OCI-M1 (cell line): Measurements from ENCODE around the gene RERE.
"Not testable (repeated sequence)": the region's sequence is repeated elsewhere in the genome, so short reads cannot be mapped to it uniquely, and the experiment has no call there.

ENCODE experiments used
- DNase-seq: peaks from one replicate; lab custom pipeline; 2025; lab: John Stamatoyannopoulos, UW

The RERE gene

DNA sequence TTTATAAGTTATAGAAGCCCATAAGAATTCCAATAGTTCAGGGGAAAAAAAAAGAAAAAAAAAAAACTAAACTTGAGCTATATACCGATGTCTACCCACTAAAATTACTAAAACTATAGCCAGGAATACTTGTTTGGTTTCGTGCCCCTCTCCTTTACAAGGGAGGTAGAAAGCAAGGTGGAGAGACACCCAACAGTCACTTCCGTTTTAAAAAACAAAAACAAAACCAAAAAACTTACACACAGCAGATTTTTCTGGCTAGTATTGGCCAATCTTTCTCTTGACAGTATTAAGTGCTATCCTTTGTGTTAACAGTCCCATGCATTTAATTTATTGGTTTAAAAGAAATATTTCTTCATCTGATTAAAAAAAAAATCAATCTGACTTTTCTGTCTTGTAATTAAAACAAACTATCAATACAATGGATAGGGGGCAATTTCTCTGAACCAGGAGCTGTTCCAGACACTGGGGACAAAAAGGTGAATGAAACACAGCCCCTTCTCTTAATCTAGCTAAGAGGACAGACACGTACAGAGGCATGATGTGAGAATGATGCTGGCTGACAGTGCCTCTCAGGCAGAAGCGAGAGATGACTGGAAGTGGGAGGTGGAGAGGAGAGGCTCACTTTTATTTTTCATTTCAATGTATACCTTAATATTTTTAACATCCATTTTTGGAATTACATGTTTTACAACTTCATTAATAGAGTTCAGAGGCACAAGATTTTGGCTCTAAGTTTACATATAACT is 214.8 kb downstream of the RERE start:
- DNase-seq, result no peak

DNA sequence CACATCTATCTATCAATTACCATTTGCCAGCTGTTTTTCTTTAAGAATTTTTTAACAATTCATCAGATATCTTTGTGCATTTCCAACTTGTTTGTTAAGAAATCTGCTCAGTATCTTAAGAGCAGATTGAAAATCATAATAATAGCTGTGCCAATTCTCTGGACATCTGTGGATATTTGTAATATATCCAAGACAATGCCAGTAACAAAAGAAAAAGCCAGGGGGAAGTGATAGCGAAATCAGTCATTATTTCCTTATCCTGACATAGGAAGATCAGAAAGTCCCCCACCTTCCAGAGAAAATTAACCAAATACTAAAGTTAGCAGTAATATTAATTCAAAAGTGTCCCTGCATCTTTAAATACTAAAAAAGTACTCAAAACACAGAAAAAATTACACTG is 217.1 kb downstream of the RERE start:
- DNase-seq, result no peak

DNA sequence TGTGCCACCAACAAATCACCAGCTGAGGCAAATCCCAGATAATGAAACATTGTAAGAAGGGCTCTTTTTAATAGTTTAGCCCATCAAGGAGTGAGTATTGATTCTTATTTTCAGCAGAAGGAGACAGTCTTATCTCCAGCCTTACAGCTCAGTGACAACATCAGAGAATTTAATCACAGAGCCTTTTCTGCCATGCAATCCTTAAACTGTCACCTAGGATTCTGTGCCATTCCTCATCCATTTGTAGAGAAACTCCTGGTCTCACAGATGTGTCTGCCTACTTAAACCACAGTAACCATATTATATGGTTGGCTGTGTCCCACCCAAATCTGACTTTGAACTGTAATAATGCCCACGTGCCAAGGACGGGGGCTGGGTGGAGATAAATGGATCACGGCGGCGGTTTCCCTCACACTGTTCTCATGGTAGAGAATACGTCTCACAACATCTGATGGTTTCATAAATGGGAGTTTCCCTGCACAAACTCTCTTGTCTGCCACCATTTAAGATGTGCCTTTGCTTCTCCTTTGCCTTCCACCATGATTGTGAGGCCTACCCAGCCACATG is 217.7 kb downstream of the RERE start:
- DNase-seq, result no peak

DNA sequence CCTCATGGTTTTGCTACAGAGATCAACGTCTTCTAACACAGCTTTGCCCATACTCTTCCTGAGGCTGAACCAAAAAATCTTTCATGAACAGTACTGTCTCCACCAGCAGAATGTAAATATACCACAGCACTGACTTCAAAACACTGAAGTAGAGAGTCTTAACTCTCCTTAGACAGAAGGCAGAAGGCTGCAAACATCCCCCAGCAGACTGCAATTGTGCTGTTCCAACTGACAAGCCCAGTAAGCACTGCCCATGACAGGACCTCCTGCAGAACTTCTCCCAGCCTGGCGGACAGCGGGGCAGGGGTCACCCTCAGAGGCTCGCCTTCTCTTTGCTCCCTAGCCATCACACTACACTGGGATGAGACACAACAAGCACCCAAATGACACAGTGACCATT is 218.7 kb downstream of the RERE start:
- no peak for DNase-seq

DNA sequence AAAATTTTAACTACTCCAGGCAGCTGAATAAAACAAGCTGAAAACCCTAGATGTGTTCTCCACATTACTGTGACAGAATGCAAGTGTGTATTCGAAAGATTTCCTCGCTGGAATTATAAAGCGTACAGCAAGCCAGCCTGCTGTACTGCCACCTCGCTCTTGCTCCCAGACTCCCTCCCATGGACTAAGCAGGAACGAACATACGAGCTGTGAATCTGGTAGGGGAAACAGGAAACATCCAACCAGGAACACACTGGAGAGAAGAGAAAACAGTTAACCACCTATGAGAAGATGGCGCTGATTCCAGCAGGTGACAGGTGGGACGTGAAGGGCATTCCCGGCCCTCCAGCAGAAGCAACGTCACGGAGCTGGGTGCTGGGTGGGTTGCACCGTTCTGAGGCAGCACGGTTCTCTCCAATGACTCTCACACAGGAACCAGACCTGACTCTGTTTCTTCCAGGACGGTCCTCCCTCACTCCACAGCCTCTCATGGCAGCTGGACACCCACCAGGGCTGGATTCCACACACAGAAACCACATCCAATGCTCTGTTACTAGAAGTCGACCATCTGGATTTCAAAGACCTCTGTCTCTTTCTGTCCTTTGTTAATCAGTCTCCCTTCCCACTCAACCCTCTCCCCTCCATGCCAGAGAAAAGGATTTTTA is 219.2 kb downstream of the RERE start:
- DNase-seq, result no peak

DNA sequence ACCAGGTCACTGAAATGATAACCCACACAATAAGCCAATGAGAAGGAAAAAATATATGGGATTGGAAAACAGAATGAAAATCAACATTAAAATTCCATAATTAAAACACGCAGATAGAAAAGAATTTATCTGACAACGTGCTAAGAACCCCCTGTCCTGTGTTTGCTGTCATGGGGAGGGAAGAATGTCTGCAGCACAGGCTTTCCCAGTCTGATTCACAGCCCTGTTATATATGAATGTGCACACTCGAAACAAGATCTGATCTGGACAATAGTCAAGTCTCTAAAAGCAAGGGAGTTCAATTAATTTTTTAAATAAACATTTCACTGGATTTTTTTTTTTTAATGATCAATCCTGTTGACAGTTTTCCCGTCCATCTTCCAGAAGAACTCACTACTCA is 220.0 kb downstream of the RERE start:
- DNase-seq, result no peak

DNA sequence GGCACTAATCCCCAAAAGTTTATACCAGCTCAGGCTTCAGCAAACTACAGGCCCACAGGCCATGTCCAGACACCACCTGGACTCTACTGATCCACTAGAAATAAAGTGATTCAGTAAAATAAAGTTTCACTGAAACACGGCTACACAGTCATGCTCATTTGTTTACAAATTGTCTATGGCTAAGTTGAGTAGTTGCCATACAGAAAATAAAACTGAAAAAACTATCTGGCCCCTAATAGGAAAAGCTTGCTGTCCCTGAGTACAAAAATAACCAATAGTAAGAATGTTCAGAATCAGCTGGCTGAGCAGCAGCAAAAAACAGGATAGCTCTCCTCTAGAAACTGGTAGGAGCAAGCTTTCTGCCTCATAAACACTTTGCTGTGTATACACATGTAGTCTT is 221.5 kb downstream of the RERE start:
- no peak for DNase-seq

DNA sequence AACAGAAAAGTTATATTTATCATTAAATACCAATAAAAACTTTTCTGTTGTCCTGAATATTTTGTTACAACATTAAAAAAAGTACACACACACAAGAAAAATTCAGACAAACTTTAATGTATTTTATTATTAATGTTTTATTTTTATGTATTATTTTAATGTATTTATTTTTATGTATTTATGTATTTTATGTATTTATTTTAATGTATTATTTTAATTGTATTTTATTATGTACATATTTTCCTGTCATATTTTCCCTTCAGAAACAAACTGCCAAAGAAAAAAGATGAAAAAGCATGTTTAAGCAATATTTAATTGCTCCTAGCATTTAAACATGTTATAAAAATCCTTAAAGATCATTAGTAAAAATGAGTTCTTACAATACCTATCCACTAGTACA is 222.1 kb downstream of the RERE start:
- DNase-seq, result no peak

DNA sequence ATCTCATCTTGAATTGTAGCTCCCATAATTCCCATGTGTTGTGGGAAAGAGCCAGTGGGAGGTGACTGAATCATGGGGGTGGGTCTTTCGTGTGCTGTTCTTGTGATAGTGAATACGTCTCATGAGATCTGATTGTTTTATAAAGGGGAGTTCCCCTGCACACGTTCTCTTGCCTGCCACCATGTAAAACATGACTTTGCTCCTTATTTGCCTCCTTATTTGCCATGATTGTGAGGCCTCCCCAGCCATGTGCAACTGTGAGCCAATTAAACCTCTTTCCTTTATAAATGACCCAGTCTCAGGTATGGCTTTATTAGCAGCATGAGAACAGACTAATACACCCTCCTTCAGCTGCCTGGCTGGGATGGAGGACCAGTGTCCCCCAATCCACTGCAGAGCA is 224.1 kb downstream of the RERE start:
- not testable (repeated sequence) for DNase-seq

DNA sequence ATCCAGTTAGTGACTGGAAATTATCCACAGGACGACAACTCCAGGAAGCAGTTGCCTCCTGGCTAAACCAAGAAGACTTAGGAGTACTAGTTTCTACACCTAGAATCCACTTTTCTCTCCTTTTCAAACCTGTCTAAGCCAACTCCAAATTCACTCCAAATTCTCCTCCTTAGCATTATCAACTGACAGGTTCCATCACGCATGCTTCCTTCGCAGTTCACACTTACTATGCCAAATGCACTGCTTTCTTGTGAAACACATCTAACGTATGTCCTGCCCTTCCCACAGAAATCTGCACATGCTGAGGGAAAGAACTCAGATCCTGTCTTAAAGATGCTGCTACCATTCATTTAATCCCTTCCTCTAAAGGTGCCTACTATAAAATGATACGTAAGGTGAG is 225.9 kb downstream of the RERE start:
- no peak for DNase-seq

DNA sequence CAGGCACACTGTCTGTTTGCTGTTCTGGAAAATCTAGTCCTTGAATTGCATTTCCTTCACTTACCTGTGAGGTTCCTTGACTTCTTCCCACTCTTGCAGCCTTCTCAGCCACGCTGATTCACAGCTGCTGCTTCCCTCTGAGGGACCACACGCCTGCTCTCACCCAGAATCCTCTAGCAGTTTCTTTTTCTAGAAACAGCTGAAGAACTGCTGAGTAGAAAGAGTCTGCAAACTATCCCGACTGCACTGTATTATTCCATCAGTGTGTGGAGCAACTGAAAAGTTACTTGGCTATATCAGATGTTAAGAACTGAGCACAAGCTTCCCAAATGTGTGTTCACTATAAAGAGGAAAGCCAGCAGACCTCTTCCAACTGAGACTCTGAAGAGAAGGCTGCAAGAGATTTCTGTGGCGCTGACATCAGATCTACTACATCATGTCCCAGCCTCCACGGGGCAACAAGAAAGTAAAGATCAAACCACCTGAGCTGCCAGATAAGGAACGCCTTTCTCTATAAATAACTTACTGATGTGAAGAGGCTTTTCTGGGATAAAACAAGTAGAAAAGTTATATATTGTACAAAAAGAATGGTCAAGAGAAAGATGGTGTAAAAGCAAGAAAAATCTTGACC is 226.6 kb downstream of the RERE start:
- no peak for DNase-seq

DNA sequence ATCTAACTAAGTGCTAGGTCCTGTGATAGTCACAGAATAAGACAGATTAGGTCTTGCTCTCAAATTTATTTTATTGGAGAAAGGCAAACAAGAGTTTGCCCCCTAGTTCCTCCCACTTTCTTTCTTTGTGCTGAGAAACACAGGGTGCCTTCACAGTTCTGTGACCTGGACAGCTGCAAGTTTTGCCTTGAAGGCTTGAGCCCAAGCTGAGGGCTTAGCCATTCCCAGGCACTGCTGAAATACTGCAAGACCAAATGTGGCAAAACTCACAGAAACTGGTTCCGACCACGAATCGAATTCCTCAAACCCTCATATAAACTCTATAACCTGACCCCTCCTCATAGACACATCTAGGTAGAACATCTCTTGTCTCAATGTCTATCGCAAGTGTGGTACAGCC is 227.9 kb downstream of the RERE start:
- DNase-seq, result no peak

DNA sequence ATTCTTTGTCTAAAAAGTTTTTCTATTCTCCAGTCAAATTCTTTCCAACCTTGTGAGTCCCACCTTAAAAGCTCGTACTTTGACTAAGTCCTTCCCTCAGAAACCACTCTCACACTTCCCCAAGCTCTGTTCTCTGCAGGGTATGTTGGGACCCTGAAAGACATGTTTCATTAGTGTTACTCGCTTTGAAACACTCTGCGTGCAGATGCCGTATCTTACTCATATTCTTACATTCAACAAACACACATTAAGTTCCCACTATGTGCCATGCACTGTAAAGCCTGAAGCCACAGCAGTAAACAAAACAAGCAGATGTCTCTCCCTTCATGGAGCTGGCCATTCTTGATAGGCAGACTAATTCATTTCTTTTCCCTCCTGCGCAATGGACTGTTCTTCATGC is 229.7 kb downstream of the RERE start:
- DNase-seq, result no peak

DNA sequence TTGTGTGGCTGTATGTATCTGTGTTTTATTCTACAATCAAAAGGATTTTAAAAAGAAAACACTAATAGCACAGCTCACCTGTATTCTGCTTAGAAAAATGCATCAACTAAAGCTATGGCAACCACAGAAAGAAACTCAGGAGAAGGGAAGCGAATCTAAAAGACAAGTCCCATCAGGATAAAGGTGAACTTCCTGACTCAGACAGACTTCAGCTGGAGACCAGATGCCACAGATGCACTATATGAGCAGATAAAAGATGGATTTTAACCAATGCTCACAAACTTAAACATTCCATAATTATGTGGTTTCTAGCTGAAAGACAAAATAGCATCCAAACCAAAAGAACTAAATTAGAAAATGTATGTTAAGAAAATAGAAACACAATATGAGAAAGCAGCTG is 231.0 kb downstream of the RERE start:
- DNase-seq, result no peak

DNA sequence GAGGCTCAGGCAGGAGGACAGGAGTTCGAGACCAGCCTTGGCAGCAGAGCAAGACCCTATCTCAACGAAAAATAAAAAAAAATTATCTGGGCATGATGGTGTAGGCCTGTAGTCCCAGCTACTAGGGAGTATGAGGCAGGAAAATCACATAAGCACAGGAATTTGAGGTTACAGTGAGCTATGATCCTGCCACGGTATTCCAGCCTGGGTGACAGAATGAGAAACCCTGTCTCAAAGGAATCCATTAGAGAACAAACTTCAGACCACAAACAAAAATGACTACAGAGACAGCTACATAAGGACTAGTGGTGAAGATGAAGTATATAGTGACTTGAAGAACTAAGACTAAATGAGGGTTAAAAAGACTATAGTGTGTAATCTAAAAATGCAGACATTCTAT is 233.1 kb downstream of the RERE start:
- no peak for DNase-seq

DNA sequence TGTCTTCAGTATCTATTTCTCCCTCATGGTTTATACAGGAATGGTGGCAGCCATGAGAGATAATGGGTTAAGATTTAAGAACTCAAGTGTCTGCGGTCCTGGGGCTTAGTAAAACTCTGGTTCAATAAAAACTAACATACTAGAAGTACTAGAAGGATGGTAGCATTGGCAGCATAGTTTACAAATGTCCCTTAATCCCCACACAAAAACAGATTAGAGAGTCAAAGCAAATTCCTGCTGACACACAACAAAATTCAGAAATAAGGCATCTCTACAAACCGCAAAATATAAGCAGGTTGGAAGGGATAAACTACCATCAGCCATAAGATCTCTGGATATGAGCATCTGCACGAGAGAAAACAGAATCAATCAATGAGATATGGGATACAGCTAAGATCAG is 234.4 kb downstream of the RERE start:
- no peak for DNase-seq

DNA sequence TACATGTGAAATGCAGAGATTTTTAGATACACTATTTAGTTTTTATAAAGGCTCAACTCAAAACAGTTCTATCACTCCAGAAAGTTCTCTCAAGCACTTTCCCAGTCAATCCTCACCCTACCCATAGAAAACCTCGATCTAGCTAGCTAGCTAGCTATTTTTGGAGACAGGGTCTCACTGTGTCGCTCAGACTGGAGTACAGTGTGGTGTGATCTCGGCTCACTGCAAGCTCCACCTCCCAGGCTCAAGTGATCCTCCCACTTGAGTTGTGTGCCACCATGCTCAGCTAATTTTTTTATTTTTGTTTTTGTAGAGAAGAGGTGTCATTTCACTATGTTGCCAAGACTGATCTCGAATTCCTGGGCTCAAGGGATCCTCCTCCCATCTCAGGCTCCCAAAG is 236.9 kb downstream of the RERE start:
- DNase-seq, result no peak

DNA sequence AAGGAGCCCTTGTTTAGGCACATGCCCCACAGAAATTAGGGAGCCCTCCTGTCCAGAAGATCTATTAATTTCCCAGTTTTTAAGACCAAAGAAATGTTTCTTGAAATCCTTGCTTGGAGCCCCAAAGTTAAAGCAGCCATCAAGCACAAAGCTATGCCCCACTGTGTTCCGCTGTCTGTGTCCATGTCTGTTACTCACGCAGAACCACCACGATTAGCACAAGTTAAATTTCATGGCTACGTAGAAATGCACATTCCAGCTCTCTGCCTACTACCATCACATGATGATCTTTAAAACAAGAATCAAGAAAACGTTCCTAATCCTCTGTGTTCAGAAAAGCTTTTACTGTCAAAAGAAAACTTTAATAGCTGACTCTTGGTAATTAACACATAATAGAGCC is 238.5 kb downstream of the RERE start:
- DNase-seq, result no peak

DNA sequence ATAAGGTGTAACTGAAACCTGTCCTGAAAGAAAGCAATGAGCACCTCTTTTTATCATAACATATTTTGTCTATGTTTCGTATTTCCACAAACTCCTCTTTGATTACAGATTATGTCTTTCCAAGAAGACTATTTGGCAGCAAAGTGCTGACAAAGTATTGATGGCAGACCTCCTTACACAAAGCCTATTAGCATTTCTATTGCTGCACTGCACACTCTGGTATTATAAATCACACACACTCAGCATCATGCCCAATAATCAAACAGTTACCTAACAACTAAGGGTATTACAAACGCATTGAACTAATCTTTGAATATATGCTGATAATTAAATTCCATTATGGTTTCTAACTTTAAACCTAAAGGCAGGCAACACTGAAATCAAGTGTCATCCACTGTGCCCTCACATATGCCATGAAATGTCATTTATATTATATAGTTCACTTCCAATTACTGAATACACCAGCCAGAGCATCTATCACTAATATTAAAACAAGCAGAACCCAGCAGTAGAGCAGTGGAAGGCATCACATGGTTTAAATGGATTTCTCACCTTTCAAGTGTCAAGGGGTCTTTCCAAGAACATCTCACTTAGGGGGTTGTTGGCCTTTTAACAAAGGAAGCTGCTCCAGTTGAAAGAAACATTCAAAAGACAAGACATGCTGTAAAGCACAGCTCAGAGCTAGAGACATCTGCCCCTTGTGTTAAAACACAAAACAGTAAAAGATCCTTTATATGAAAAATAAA is 239.1 kb downstream of the RERE start:
- DNase-seq, result no peak

DNA sequence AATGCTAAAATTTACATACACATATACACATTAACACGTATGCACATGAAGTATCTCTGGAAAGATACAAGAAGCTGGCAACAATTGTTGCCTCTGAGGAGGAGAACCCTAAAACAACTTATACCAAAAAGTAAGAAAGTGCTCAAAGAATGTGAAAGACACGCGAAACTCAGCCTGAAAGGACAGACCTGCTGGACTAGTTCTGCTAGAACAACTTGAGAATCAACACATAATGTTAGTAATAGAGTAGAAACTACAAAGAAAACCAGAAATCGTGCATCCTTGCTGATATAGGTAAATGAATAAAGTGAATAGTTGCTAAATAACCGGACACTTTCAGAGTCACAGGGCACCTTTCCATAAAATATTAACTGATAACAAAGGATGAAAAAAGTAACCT is 242.5 kb downstream of the RERE start:
- no peak for DNase-seq

DNA sequence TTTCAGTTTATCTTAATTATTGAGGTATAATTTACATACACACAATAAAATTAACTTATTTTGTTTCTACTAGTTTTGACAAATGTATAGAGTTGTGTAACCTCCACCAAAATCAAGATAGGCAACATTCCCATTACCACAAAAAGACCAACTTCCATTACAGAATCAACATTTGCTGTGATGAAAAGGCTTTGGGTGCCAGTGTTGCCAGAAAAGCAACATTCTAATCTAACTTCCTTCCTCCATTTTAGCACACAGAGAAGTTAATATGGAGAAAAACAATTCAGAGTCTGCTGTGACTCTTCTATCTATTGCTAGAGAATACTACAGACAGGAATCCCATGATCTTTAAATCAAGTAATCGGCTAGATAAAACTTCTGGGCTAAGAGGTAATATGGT is 245.3 kb downstream of the RERE start:
- DNase-seq, result peak; percentile 65

DNA sequence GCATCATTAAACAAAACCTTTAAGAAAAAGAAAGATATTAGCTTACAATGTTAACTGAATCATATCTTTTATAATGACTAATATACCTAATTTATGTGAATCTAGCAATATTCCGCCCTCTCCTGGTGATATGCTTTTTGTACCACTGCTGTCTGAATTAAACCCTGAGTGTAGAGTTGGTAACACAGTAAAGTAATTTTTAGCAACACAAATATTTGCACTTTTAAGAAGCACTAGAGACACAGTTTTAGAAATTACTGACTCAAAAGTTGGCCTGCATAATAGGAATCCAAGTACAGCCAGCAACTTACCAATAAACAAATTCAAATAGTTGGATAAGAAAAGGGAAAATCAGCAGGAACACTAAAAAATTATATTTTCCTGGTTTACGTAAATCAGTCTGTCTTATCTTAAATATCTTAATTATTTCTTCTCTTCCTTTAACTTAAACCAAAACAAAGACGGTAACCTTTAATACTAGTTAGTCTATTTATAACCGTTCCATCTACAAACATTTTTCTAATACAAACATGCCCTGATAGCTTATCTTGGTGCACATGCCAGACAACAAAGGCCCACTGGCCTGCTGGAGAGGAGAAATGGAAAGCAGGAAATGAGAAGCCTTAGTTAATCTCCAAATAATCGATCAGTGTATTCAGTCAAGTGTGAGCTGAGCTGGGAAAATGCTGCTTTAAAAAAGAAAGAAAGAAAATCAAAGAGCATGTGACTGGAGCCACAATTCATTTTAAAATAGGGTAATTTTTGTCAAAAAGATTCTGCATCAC is 246.0 kb downstream of the RERE start:
- peak; percentile 65 for DNase-seq
